ENCODE measurements around the gene CCDC34. TPM values are rescaled to one million over a fixed set of nuclear protein-coding genes. Genes with fewer than 3 reads are reported as not detected.
A peak's percentile ranks its signal among the peaks of the same experiment; 100 is the strongest.

CCDC34 gene
- total RNA-seq, 1 donor from 2014 or later, result 3.5 TPM

DNA sequence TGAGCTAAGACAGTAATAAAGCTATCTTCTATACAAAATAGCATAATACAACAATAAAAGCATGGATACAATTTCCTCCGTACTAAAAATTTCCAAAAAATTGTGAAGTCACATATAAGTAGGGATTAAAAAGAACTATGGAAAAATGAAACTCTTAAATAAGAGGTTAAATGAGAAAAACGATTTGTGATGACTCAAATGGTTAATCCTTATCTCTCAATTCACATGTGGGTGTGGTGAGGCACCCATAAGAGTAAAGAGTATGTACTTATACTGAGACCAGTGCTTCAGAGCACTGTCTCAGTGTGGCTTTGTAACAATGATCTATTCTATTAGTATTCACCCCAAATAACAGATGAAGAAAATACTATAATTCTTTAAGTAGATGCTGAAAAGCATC lies 25.0 kb upstream of the CCDC34 start:
- Mint-ChIP-seq H3K27me3 (ENCODE audit: unreplicated experiment) (no peaks in the 10 kb centered on the region), H3K4me3 (ENCODE audit: unreplicated experiment) (no peak overlapping the region), H3K4me1 (ENCODE audit: low read depth, unreplicated experiment) (peaks cover 82% of the 10 kb centered on the region), H3K36me3 (ENCODE audit: unreplicated experiment) (no peaks in the 10 kb centered on the region), H3K9me3 (ENCODE audit: unreplicated experiment) (peaks cover 7% of the 10 kb centered on the region), H3K27ac (ENCODE audit: unreplicated experiment) (peak overlapping the region; percentile 52)
- TF ChIP-seq, protein P1, sequence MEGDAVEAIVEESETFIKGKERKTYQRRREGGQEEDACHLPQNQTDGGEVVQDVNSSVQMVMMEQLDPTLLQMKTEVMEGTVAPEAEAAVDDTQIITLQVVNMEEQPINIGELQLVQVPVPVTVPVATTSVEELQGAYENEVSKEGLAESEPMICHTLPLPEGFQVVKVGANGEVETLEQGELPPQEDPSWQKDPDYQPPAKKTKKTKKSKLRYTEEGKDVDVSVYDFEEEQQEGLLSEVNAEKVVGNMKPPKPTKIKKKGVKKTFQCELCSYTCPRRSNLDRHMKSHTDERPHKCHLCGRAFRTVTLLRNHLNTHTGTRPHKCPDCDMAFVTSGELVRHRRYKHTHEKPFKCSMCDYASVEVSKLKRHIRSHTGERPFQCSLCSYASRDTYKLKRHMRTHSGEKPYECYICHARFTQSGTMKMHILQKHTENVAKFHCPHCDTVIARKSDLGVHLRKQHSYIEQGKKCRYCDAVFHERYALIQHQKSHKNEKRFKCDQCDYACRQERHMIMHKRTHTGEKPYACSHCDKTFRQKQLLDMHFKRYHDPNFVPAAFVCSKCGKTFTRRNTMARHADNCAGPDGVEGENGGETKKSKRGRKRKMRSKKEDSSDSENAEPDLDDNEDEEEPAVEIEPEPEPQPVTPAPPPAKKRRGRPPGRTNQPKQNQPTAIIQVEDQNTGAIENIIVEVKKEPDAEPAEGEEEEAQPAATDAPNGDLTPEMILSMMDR (IDR thresholded peaks at IDR 0.05; ENCODE audit: partially characterized antibody, unreplicated experiment), result no peak
- no peak for DNase-seq

DNA sequence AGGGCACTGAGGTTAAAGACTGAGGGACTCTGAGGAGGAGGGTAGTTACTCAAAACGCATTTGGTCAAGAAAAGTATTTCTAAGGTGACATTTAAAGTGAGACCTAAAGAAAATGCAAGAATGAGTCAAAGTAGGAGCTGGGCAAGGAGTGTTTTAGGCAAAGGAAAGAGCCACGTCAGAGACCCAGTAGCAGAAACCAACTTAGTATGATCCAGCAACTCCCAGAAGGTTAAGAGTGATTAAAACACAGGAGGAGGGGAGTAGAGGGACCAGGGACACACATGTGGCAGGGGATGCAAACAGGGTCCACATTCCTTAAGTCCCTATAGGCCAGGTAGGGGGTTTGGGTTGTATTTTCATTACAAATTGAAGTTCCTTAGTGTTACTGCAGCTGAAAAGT lies 24.3 kb upstream of the CCDC34 start:
- peak overlapping the region; percentile 82 for H3K27ac Mint-ChIP-seq (ENCODE audit: unreplicated experiment)
- H3K4me3 Mint-ChIP-seq (ENCODE audit: unreplicated experiment), result peak overlapping the region; percentile 16
- no peak for DNase-seq
- no peaks in the 10 kb centered on the region for H3K27me3 Mint-ChIP-seq (ENCODE audit: unreplicated experiment)
- peaks cover 76% of the 10 kb centered on the region for H3K4me1 Mint-ChIP-seq (ENCODE audit: low read depth, unreplicated experiment)
- H3K9me3 Mint-ChIP-seq (ENCODE audit: unreplicated experiment), result peaks cover 3% of the 10 kb centered on the region
- TF ChIP-seq, protein P1 (IDR thresholded peaks at IDR 0.05; ENCODE audit: partially characterized antibody, unreplicated experiment), result no peak
- H3K36me3 Mint-ChIP-seq (ENCODE audit: unreplicated experiment), result no peaks in the 10 kb centered on the region

DNA sequence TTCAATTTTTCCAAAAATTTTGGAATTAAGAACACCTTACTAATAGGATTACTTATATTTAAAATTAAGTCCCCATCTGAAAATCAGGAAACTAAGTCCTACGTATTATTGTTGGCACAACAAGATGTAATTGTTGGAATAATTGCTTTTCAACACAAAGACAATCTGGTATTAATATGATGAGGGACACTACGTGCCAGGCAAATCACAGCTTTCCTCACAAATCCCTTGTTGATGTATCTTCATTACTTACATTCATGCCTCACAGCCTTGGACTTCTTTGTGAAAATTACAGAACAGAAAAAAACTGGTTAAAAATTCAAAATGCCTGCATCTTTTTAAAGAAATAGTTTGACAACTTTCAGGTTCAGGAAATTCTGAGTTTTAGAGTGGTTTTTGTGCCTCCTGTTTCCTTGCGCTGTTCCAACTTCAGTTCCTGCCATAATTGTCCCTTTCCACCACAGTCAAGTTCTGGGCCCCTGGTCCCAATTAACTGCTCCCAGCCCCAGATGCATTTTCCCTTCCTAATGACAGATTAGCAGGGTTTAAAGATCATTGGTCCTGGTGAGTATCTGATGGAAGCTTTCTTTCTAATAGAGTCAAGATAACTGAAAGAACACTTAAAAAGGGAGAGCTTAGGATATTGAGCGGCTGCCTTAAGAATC lies 23.3 kb upstream of the CCDC34 start:
- Mint-ChIP-seq H3K9me3 (ENCODE audit: unreplicated experiment) (peaks cover 4% of the 10 kb centered on the region), H3K4me1 (ENCODE audit: low read depth, unreplicated experiment) (peaks cover 73% of the 10 kb centered on the region), H3K27ac (ENCODE audit: unreplicated experiment) (peak overlapping the region; percentile 89), H3K4me3 (ENCODE audit: unreplicated experiment) (peak overlapping the region; percentile 53), H3K36me3 (ENCODE audit: unreplicated experiment) (no peaks in the 10 kb centered on the region), H3K27me3 (ENCODE audit: unreplicated experiment) (no peaks in the 10 kb centered on the region)
- TF ChIP-seq, protein P1 (IDR thresholded peaks at IDR 0.05; ENCODE audit: partially characterized antibody, unreplicated experiment), result no peak
- no peak for DNase-seq

DNA sequence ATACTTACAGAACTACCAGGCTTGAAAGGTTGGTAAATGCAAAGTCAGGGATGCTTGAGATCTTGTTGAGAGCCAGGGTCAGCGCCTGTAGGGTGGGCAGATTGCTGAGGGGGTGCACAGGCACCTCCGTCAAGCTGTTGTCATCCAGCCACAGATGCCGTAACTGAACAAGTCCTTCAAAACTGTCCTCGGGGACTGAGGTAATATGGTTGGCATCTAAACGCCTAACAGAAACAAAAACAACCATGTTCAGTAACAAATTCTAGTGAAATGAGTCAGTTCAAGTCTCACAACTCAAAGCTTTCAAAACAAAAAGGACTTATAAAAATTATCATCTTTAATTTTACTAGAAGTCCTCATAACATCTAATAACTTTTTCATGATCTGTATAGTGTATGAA lies 22.2 kb upstream of the CCDC34 start:
- Mint-ChIP-seq H3K4me3 (ENCODE audit: unreplicated experiment) (peak overlapping the region; percentile 53), H3K9me3 (ENCODE audit: unreplicated experiment) (peaks cover 7% of the 10 kb centered on the region), H3K36me3 (ENCODE audit: unreplicated experiment) (no peaks in the 10 kb centered on the region), H3K27ac (ENCODE audit: unreplicated experiment) (peak overlapping the region; percentile 88), H3K27me3 (ENCODE audit: unreplicated experiment) (no peaks in the 10 kb centered on the region), H3K4me1 (ENCODE audit: low read depth, unreplicated experiment) (peaks cover 64% of the 10 kb centered on the region)
- TF ChIP-seq, protein P1 (IDR thresholded peaks at IDR 0.05; ENCODE audit: partially characterized antibody, unreplicated experiment), result no peak
- peak; percentile 66 for DNase-seq

DNA sequence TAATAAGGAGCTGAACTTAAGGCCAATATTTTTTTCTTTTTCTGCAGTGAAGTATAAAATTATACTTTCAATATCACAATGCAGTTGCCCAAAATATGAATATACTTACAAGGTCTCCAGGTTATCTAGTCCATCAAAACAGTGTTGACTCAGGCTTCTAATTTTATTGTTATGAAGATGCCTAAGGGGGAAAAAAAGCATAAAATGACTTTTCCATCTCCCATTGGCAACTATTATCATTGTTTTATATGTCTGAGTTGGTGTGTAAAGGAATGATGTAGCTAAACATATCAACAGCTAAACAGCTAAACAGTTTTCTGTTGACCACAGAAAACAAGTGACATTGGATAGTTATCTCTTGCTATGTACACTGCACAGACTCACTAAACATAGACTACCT lies 21.2 kb upstream of the CCDC34 start:
- peak overlapping the region; percentile 53 for H3K4me3 Mint-ChIP-seq (ENCODE audit: unreplicated experiment)
- TF ChIP-seq, protein P1 (IDR thresholded peaks at IDR 0.05; ENCODE audit: partially characterized antibody, unreplicated experiment), result no peak
- peaks cover 7% of the 10 kb centered on the region for H3K9me3 Mint-ChIP-seq (ENCODE audit: unreplicated experiment)
- H3K27ac Mint-ChIP-seq (ENCODE audit: unreplicated experiment), result peak overlapping the region; percentile 88
- no peaks in the 10 kb centered on the region for H3K27me3 Mint-ChIP-seq (ENCODE audit: unreplicated experiment)
- DNase-seq, result no peak
- no peaks in the 10 kb centered on the region for H3K36me3 Mint-ChIP-seq (ENCODE audit: unreplicated experiment)
- peaks cover 60% of the 10 kb centered on the region for H3K4me1 Mint-ChIP-seq (ENCODE audit: low read depth, unreplicated experiment)
